GM19438 (cell line): ENCODE data around the gene CDH2.
"Not testable (repeated sequence)": the region's sequence is repeated elsewhere in the genome, so short reads cannot be mapped to it uniquely, and the experiment has no call there.

Source experiments
- ATAC-seq: cut with Tn5 transposase; IDR thresholded peaks from one replicate; pipeline ENCODE4 v1.9.1; 2021; ENCODE audit warnings: low read depth; ENCODE audit not compliant: unreplicated experiment

Gene CDH2

DNA sequence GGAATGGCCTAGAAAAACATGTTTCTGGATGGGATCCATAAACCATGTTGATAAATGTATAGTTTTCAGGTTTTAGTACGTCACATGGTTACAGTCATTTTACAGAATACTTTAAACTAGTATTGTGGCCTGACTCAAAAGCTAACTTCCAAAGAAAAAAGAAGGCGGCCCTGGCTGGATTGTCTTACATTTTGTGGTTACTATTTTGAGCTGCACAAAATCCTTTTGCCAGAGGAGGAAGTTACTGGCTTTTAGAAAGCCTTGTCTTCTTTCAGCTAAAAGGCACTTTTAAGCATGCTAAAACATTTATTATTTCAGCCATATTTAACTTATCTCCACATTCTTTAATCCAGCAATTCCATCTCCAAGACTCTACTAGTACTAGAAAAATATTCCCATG, 227.9 kb downstream of the CDH2 start:
- ATAC-seq: no peak

DNA sequence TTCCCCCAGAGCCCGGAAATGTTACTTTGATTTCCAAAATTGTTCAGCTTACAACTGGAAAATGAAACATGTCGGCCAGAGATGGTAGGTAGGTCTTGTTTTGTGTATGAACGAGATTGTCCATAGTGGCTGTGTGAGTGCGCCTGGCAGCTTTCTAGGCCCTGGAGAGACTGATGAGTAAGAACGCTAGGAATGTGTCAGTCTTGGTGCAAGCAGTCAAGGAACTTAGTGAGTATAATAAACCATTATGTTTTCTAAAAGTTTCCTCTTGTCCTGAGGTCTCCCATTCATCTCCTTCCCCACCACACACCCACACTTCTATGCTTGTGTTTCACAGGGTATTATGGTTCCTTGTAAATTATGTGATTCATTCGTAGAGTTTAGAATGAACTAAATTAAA, 234.2 kb downstream of the CDH2 start:
- ATAC-seq: no peak

DNA sequence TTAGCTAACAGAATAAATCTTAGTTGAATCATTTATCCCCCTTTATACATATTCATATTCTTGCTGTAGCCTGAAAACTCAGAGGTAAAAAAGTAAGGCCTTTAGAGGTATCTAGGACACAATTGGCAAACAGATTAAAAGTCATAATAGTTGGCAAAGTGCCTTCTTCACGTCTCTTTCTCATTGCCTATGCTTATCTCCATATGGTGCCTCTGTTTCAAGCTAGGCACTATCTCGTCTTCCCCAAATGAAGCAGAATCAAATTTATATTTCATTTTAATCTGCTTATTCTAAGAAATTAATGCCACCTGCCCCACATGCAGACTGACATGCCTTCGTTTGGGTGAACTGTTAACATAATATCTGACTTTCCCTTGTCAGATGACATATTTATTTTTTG, 245.4 kb downstream of the CDH2 start:
- ATAC-seq: no peak

DNA sequence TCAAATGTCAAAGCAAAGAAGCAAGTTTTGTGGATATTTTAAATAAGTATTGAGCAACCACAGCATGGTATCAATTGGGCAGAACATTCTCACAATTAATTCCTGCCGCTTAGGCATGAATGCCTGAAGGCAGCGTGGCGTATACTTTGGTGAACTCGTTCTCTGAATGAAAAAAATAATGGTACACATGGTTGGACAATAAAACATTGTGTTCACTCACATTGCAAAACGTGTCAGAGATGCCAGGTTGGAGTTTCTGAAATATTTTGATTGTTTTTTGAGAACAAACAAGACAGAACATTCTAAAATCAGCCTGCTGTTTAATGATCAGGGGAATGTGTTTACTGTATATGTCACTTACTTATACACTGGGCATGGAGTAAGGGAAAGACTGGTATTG, 254.2 kb downstream of the CDH2 start:
- ATAC-seq: no peak

DNA sequence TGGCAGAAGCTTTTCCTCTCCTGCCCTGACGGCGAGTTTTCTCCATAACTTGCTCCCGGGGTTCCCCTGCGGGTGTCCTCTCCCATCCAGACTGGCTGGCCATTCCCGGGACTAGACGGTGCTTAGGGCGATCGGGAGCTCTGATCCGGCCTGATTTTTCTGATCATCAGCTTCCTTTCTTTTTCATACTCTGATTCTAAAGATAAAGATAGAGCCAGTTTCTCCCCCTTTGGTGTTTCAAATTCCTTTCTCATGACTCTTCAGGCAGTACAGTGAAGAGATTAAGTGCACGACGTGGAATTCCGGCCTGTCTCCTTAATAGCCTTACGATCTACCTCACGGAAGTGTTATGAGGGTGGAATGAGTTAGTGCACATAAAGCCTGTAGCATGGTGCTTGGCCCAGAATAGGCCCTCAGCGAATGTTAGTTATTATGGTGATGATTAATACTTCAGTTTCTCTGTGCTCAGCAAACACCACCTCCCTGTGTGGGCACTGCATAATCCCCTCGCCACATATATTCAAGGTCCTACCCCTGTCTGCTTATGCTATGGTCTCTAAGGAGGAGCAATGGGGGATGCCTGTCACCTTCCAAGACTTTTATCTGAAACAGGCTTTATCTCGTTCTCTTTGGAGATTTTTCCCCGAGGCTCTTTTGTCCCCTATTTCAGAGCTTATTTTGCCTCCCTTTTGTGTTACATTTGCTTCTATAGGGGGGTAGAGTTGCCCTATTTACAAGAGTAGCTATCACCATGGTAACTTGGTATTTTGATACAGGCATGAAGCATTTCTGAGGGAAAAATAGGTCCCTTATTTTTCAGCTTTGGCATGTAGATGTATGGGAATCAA, 254.8 kb downstream of the CDH2 start:
- no peak for ATAC-seq

DNA sequence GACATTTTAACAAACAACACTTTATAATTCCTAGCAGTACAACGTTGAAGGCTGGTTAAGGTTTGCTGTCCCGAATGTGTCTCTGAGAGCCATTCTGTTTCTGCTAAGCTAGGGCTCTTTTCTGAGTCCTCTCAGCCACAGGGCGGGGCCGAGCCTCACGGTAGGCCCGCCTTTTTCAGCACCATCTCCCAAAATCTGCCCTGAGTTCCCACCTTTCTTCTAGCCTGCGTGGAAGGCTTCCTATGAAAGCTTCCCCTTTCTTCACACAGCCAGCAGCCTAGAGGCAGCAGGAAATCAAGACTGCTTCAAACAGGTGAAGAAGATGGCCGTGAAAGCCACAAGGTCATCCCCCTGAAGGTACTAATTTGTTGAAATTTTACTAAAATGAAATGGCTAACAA, 255.5 kb downstream of the CDH2 start:
- ATAC-seq: no peak

DNA sequence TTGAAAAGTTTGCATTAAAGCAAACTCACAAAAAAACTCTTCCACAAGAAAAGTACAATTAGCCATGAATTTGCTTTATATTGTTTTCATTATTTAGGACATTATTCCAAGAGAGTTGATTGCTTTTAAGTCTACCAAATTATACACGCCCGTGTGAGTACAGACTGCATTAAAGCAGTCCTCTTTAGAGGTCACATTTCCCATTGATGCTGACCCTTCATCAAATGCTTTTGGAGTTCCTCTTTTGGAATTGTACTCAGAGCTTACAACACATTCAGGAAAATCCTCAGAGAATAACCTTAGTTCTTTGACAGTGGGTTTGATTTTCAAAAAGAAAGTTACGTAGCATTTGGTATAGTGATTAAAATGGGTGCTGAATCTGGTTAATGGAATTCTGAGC, 256.1 kb downstream of the CDH2 start:
- ATAC-seq: no peak

DNA sequence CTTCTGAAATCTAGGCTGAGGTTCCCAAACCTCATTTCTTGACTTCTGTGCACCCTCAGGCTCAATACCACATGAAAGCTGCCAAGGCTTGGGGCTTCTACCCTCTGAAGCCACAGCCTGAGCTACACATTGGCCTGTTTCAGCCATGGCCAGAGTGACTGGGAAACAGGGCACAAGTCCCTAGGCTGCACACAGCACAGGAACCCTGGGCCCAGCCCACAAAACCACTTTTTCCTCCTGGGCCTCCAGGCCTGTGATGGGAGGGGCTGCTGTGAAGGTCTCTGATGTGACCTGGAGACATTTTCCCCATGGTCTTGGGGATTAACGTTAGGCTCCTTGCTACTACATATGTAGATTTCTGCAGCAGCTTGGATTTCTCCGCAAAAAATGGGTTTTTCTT, 270.7 kb downstream of the CDH2 start:
- ATAC-seq: not testable (repeated sequence)

DNA sequence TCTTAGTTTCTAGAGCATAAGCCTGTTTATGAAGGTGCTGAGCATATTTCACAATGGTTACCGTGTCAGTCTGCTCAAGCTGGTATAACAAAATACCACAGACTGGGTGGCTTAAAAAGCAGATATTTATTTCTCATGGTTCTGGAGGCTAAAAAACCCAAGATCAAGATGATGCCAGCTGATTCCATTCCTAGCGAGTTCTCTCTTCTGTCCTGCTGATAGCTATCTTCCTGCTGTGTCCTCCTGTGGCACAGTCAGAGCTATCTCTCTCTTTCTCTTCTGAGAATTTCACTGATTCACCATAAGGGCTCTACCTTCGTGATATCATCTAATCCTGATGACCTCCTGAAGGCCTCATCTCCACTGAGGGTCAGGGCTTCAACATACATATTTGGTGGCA, 273.0 kb downstream of the CDH2 start:
- no peak for ATAC-seq

DNA sequence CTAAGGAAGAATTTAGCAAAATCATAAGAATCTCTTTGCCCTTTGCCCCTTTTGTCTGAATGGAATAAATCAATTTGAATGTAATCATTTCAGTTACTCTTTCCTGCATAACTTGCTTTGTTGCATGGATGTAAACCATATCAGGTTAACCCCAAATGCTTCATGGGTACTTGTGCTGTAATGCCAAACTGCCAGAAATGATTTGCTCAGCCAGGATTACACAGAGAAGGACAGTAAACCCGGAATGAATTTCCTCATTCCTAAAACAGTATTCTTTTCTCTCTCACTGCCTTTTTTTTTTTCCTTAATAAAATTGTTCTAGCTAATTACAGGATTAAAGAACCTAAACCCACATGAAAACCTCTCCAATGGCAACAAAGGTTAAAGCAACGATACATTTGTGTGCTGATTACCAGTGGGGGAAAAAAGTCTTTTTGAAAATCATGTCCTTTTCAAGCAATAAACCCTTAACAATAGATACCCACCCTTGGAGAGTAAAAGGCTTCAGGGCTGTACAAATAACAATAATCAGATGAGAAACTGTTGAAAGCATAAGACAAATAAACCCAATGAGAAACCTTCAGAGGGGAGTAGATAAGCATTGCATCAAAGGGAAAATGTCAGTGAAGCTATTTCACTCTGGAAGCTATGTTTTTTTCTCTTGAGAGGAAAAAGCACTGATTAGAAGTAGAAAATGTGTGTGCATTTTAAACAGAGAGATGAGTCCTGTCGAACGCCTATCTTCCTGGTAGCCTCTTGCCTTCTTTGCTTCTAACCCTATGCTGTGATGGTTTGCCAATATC, 275.3 kb downstream of the CDH2 start:
- no peak for ATAC-seq
